ENCODE data around the gene TMEM143.
"Not testable (repeated sequence)": the region's sequence is repeated elsewhere in the genome, so short reads cannot be mapped to it uniquely, and the experiment has no call there.

TMEM143 gene

DNA sequence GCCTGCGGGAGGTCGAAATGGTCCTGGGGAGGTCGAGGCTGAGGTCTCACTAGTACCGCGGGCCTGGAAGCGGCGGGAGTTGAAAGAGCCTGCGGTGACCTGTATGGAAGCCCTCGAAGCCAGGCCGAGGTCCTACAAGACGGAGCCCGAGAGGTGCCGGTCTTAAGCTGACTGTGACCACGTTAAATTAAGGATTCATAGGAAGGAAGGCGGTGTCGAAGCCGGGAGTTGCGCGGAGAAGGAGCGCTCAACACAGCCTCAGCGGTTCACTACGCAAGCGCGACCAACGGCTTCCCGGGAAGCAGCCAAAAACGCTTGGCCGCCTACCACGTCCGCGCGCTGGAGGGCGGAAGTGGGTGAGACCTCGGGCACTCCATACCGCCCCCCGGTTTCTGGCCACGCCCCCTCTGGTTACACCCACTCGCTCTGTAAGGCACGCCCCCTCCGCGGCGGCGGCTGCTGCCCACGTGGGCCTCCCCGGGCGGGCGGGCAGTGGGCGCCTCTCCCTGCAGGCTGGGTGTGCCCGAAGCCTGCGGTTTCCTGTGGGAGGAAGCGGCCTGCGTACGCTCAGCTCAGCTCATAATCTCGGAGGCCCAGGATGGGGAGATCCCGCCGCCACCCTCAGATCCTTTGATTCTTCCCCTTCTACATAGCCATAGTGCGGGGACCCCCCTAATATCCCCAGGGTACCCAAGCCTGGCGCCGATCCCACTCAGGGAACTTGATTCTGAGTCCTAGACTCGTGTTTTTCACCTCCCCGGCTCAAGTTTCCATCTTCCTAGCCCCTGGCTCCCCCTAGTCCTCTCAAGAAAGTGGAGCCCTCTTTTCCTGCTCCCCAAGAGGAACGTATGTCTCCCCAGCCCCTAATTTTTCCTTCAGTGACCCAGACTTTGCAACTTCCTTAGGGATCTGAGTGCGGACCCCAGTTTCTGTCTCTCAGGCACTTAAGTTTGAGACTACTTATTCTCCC, 41.8 kb downstream of the TMEM143 start:
- DNase-seq: peak; percentile 99

DNA sequence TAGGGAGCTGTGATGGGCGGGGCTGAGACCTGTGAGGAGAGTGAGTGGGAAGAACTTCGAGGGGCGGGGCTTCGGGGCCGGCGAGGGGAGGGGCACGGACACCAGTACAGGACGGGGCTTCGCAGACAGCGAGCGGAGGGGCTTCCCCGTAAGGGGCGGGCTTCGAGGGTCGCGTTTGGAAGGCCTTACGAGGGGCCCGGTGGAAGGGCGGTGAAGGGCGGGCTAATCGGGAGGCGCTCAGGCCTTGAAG, 42.4 kb downstream of the TMEM143 start:
- peak; percentile 96 for DNase-seq

- DNase-seq: peak; percentile 86
Observed at GRCh38 chr19:48319647-48320541, 43.8 kb downstream of the TMEM143 start.

DNA sequence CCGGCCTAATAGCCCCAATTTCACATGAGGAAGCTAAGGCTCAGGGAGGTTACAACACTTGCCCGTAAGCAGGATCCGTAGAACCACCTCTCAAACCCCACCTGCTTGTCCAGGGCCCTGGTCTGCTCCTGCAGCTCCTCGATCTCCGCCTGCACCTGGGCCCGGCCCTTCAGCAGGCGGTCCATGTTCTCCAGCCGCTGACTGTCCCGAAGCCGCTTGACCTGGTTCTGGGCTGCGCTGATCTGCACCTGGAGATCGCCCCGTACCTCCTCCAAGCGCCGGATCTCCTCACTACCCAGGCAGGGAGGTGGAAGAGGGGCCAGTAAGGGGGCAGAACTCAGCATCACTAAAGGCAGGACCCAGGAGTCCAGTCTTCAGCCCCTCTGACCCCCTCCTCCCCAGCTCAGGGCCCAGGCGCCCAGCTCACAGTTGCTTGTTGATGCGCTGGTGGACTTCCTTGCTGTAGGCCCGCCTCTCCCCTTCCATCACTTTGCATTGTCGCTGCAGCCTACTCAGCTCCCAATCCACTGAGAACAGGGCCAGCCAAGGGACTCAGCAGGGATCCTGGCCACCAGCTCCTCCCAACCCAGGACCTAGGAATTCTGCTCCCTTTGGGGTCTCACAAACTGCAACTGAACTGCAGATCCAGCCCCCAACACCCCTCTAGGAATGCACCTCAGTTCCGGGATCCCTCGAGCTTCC, 45.3 kb downstream of the TMEM143 start:
- no peak for DNase-seq

DNA sequence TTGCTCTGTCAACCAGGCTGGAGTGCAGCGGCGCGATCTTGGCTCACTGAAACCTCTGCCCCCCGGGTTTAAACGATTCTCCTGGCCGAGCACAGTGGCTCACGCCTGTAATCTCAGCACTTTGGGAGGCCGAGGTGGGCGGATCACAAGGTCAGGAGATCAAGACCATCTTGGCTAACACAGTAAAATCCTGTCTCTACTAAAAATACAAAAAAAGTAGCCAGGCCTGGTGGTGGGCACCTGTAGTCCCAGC, 46.1 kb downstream of the TMEM143 start:
- not testable (repeated sequence) for DNase-seq

DNA sequence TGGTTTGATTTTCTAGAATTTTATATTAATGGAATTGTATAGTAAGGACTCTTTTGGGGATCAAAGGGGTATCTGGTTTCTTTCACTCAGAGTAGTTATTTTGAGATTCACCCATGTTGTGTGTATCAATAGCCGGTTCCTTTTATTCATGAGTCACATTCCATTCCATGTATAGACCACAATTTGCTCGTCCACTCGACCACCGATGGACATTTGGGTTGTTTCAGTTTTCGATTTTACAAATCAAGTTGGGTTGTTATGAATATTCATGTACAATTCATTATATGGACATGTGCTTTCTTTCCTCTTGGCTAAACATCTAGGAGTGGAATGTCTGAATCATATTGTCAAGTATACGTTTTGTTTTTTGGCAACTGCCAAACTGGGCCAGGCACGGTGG, 48.0 kb downstream of the TMEM143 start:
- no peak for DNase-seq

GRCh38 chr19:48311384-48311783, 52.4 kb downstream of the TMEM143 start:
- DNase-seq: no peak

DNA sequence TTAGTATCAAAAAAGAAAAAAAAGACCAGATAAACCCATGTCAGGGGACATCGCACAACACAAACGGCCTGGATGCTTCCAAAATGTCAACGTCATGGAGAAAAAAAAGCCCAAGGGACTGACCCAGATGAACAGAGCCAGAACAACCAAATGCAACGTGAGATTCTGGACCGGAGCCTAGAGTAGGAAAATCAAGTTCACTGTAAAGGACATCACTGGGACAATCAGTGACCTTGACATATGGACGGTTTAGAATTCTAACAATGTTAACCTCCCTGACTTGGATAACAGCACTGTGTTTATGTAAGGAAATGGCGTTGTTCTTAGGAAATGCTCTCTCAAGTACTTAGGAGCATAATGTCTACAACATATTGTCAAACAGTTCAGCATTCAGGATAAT, 53.5 kb downstream of the TMEM143 start:
- DNase-seq: no peak

DNA sequence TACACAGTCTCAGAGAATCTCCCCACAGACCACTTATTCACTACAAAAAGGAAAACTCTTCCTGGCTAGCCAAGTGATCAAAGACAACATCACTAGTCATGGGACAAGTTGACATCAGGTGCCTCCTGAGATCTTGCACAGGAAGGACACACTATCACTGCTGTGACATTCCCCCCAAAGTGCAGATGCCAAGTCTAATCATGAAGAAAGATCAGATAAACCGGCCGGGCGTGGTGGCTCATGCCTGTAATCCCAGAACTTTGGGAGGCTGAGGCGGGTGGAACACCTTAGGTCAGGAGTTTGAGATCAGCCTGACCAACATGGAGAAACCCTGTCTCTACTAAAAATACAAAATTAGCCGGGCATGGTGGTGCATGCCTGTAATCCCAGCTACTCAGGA, 54.0 kb downstream of the TMEM143 start:
- not testable (repeated sequence) for DNase-seq

DNA sequence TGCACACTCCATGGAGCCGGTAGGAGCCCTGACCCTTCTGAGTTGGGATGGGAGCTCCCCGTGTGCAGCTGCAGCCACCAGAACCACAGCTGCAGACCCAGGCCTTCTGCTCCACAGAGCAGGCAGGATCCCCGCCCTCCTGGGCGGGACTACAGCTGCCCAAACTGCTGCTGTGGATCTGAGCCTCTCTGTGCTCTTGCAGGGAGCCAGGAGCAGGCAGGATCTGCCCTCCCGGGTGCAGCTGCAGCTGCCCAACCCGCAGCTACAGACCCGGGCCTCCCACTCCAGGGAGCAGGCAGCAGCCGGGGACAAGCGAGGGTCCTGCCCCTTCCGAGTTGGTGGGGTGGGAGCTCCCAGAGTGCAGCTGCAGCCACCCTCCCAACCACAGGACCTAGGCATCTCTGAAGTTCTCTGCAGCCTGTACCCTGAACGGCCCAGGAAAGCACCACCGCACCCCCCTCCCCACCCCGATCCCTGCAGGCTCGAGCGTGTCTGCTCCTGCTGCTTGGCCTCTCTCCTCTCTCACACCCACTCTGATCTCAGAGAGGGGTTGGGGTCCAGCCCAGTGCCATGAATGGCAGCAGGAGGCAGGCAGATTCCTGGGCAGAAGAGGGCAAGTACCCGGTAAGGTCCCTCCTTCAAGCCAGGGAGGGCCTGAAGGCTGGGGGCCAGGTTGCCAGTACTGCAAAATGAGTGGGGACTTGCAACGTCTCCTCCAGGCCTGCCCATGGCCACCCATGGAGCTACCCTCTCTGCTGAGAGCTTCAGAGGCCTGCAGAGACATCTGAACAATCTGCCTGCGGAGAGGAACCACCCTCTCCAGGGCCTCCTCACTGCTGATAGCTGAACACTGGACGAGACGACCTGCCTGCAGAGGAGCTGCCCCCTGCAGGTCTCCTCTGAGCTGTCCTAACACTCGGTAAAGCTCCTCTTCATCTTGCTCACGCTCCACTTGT, 54.8 kb downstream of the TMEM143 start:
- DNase-seq: peak; percentile 80

DNA sequence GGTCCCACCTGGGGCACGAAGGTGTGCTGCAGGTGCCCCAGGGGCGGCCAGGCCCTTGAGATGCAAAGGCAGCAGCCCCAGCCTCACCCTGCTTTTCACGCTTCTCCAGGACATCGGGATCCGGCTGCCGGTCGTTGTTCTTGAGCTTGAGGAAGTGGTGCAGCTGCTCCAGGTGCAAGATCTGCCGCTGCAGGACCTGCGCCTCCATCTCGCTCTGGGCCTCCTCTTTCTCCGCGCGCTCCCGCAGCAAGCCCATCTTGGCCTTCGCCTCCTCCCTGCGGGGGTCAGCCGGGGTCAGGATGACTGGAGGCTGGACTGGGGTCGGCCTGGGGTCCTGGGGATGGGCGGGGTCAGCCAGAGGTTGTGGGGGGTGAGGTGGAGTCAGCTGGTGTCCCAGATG, 59.9 kb downstream of the TMEM143 start:
- DNase-seq: no peak

GRCh38 chr19:48303367-48303766, 60.4 kb downstream of the TMEM143 start:
- no peak for DNase-seq

DNA sequence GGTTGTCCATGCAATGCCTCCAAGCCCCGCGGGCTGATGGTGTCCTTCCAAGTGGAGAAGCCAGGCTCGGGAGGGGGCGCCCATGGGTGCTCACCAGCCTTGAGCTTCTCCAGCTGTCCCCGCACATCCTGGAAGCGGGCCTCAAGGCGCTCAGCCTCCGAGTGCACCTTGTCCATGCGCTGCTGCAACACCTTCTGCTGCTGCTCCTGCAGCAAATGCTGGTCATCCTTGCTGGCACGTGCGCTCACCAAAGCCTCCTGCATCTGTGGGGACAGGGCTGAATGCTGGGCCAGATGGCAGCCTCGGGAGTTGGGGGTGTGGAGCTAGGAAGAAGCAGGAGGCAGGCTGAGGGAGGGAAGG, 61.2 kb downstream of the TMEM143 start:
- DNase-seq: no peak

DNA sequence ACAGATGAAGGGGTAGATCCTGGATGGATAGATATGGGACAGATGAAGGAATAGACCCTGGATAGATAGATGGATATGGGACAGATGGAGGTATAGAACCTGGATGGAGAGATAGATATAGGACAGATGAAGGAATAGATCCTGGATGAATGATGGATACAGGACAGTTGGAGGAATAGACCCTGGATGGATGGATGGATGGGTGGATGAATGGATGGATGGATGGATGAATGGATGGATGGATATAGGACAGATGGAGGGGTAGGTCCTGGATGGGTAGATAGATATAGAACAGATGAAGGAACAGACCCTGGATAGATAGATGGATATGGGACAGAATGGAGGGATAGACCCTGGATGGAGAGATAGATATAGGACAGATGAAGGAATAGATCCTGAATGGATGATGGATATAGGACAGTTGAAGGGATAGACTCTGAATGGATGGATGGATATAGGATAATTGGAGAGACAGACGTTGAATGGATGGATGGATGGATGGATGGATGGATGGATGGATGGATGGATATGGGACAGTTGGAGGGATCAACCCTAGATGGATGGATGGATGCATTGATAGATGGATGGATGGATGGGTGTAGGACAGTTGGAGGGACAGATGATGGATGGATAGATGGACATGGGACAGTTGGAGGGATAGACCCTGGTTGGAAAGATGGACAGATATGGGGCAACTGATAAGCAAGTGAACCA, 61.7 kb downstream of the TMEM143 start:
- no peak for DNase-seq

GRCh38 chr19:48297975-48298374, 65.8 kb downstream of the TMEM143 start:
- no peak for DNase-seq

GRCh38 chr19:48296963-48297734, 66.6 kb downstream of the TMEM143 start:
- no peak for DNase-seq

- no peak for DNase-seq
Observed at GRCh38 chr19:48295458-48295857, 68.3 kb downstream of the TMEM143 start.

DNA sequence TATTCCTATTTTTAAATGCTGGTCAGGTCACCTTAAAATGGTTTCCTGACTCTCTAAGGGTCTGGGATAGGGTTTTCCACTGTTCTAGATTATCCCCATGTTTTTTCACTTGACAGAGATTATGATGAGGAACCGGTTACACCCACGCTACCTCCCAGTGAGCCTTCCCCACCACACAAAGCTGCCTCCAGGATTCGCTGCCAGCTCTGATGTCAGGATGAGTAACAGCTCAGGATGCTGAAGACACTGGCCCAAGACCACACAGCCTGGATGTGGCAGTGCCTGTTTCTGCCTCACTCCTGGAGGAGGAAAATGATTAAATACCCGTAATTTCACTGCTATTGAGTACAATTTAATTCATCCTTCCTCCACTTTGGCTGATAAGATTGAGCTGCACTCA, 70.9 kb downstream of the TMEM143 start:
- no peak for DNase-seq

DNA sequence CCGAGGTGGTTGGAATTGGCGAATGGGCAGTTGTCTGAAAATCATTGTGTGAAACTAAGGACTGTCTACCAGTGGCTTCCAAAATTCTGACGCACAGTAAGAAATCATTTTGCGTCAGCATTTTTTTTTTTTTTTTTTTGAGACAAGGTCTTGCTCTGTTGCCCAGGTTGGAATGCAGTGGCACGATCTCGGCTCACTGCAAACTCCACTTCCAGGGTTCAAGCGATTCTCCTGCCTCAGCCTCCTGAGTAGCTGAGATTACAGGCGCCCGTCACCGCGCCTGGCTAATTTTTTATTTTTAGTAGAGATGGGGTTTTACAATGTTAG, 72.3 kb downstream of the TMEM143 start:
- not testable (repeated sequence) for DNase-seq

DNA sequence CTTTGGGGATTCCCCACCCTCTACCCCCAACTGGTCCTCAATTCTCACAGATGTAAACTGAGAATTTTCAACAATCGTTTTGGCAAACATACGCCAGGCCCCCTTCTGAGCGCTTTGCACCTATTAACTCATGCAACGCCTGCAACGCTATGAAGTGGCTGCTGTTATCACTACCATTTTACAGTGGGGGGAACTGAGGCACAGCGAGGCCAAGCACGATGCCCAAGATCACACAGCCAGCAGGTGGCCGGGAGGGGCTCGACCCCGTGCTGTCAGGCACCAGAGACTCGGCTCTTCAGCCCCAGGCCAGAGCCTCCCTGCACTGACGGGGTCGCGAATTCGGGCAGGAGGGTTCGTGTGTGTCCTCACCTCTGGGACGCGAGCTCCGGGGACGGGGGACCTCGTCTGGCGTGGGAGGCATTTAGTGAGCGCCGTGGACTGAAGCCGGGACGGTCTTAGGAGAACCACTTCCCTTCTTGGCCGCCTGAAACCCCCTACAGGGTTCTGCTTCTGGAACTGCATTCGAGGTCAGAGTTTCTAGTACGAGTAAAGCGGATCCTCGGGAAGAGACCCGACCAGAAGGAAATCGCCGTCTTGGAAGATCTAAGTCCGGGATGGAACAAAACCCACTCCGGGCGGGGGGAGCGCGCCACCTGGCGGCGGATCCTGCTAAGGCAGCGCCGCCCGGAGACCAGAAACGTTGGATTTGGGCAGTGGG, 72.8 kb downstream of the TMEM143 start:
- DNase-seq: peak; percentile 90

DNA sequence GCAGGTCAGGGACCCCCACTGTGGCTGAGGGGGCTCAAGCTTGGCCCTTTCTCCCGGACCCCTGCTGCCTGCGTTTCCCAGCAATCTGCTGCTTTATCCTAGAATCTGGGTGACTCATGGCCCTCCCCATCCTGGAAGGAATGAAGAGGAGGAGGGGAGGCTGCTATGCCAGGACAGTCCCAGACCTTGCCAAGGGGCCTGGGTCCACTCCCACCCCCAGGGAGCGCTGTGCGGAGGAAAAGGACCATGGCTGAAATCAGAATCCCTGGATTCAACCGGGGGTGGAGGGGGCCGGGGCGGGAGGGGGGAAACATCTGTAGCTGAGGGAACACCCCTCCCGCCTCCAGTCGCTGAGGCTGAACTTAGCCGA, 73.4 kb downstream of the TMEM143 start:
- DNase-seq: peak; percentile 50
